Activated B cell treated with CpG ODN at 0.5 μM for 24 hours (primary cell): ENCODE measurements around the gene BSG. TPM values are rescaled to one million over a fixed set of nuclear protein-coding genes. Genes with fewer than 3 reads are reported as not detected.

Experiments
- ATAC-seq: fragments of 200-7000 bp; cut with Tn5 transposase; one replicate; pipeline ENCODE4 v1.10.0; 2021; ENCODE audit warnings: low read depth, mild to moderate bottlenecking, moderate library complexity
- CTCF ChIA-PET: fragments of 350-600 bp; sonication (Branson Sonifier 250); formaldehyde crosslinking; loops from one replicate; lab custom pipeline; 2021; ENCODE audit warnings: antibody characterized with exemption; lab: Charles Lee
- POLR2A ChIA-PET: fragments of 350-600 bp; sonication (Branson Sonifier 250); formaldehyde crosslinking; loops from one replicate; lab custom pipeline; 2021; ENCODE audit warnings: antibody characterized with exemption; lab: Charles Lee
- DNase-seq: peaks from one replicate; pipeline ENCODE4 v3.0.0; 2022
- H3K27ac Mint-ChIP-seq: one replicate; pipeline ENCODE4 v1.8.0; 2020; ENCODE audit warnings: mixed read lengths
- H3K27me3 Mint-ChIP-seq: one replicate; pipeline ENCODE4 v1.8.0; 2021; ENCODE audit warnings: mixed read lengths
- H3K36me3 Mint-ChIP-seq: one replicate; pipeline ENCODE4 v1.8.0; 2021; ENCODE audit warnings: low read depth, mixed read lengths
- H3K4me1 Mint-ChIP-seq: one replicate; pipeline ENCODE4 v1.8.0; 2021; ENCODE audit warnings: mixed read lengths
- H3K4me3 Mint-ChIP-seq: one replicate; pipeline ENCODE4 v1.8.0; 2020; ENCODE audit warnings: mild to moderate bottlenecking, mixed read lengths
- H3K9me3 Mint-ChIP-seq: one replicate; pipeline ENCODE4 v1.8.0; 2020; ENCODE audit warnings: mixed read lengths
- intact Hi-C: fragments of 100-400 bp; cut with micrococcal nuclease; formaldehyde crosslinking; loops from one replicate; pipeline ENCODE4 v1.15.1; 2024
- total RNA-seq: library from RNA; stranded (reverse); gene quantifications from 2 replicates; pipeline ENCODE4 v1.2.3, GENCODE V29; 2022
- TF ChIP-seq, protein P1 (sequence below): fragments of 200-600 bp; IDR thresholded peaks from one replicate; pipeline ENCODE4 v1.8.0; 2022; ENCODE audit warnings: antibody characterized with exemption, mild to moderate bottlenecking

The BSG gene
- total RNA-seq, 1 donor from 2014 or later = 150 TPM

DNA sequence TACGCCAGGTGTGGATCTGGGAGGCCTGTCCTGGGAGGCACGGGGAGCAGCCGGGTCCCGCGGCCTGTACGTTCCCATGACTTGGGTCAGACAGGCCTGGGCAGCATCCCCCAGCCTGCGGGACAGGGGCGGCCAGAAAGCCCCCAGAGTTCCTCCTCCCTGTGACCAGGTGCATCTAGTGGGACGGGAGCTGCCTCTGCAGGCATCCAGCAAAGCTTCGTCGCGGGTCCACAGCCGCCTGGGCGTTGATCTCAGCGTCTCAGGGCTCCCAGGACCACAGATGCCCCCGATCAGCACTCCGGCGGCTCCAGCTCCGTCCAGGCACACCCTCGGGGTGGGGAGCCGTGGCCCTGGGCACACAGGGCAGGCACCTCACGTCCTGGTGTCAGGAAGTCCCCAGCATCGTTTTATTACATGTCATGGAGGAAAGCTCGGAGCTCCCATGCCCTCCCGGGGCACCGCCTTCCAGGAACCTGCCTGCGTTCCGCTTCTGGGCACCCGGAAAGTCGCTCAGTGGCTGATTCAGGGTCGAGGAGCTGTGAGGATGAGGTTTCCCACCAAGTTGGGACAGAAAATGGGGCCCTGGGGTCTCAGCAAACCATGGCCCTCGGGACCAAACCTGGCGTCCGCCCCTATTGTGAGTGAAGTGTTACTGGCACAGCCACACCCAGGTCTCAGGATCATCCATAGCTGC, 30.1 kb upstream of the BSG start:
- Mint-ChIP-seq H3K4me1 (peaks cover 4% of the 10 kb centered on the region), H3K36me3 (peaks cover 21% of the 10 kb centered on the region), H3K9me3 (no peaks in the 10 kb centered on the region), H3K27me3 (no peaks in the 10 kb centered on the region), H3K4me3 (no peak overlapping the region), H3K27ac (no peak overlapping the region)
- POLR2A ChIA-PET = no interaction called here
- ATAC-seq = no peak
- DNase-seq = no peak
- TF ChIP-seq, protein P1, sequence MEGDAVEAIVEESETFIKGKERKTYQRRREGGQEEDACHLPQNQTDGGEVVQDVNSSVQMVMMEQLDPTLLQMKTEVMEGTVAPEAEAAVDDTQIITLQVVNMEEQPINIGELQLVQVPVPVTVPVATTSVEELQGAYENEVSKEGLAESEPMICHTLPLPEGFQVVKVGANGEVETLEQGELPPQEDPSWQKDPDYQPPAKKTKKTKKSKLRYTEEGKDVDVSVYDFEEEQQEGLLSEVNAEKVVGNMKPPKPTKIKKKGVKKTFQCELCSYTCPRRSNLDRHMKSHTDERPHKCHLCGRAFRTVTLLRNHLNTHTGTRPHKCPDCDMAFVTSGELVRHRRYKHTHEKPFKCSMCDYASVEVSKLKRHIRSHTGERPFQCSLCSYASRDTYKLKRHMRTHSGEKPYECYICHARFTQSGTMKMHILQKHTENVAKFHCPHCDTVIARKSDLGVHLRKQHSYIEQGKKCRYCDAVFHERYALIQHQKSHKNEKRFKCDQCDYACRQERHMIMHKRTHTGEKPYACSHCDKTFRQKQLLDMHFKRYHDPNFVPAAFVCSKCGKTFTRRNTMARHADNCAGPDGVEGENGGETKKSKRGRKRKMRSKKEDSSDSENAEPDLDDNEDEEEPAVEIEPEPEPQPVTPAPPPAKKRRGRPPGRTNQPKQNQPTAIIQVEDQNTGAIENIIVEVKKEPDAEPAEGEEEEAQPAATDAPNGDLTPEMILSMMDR = no peak
- intact Hi-C loops = no loop called here
- CTCF ChIA-PET = interaction anchor here (0.7 kb wide), 1 partner anchor 10 kb away, joined by 3 read pairs; no protein-coding TSS in a partner anchor

DNA sequence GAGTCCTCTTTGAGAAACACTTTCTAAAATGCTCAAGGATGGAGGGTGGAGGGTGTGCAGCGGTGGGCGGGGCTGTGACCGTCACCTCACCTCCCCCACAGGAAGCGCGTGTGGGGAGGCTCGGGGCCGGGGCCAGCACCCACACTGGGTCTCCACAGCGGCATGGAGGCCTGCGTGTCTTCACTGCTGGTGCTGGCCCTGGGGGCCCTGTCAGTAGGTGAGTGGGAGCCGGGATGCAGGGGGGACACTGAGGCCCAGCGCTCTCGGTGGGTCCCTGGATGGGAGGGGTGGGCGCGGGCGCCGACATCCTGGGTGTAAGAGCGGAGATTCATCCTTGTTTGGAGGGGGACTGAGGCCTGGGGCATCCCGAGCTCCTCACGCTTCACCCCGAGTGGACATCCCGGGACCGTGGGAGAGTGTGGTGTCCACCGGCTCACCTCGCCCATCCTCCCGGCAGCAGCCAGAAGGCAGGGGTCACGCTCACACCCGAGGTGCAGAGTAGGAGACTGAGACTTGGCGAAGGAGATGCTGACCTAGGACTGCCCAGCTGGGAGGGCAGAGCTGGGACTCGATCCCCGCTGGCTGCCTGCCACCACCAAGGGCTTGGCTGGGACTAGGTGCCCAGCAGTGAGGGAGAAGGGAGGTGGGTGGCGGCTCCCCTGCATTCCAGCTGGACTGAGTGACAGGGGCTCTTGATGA, 28.3 kb upstream of the BSG start, which contains the start of gene GZMM:
TSS of gene GZMM (plus strand) at position 144 of the 699 bp plus-strand sequence. CDS start at position 163, 19 bp downstream.
- no peaks in the 10 kb centered on the region for H3K27me3 Mint-ChIP-seq
- H3K36me3 Mint-ChIP-seq = peaks cover 6% of the 10 kb centered on the region
- H3K27ac Mint-ChIP-seq = no peak within 1 kb of the TSS
- no peak within 1 kb of the TSS for H3K4me3 Mint-ChIP-seq
- intact Hi-C loops = no loop called here
- no peaks in the 10 kb centered on the region for H3K9me3 Mint-ChIP-seq
- CTCF ChIA-PET = no interaction called here
- POLR2A ChIA-PET = no interaction called here
- H3K4me1 Mint-ChIP-seq = peaks cover 4% of the 10 kb centered on the region
- DNase-seq = no peak
- TF ChIP-seq, protein P1 = no peak
- no peak for ATAC-seq

DNA sequence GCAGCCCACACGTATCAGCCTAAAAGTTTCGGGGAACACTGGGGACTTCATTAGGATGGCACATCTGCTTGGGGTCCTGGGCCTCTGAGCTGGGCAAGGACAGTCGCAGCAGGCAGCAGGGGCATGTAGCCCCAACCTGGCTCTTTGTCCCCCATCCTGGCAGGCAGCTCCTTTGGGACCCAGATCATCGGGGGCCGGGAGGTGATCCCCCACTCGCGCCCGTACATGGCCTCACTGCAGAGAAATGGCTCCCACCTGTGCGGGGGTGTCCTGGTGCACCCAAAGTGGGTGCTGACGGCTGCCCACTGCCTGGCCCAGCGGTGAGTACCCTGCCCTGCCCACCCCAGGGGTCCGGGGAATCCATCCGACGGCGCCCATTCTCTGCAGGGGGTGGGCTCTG, 25.3 kb upstream of the BSG start:
- ChIA-PET CTCF (no interaction called here), POLR2A (no interaction called here)
- DNase-seq (no peak), ATAC-seq (no peak)
- Mint-ChIP-seq H3K27ac (no peak overlapping the region), H3K4me1 (peaks cover 4% of the 10 kb centered on the region), H3K27me3 (peaks cover 2% of the 10 kb centered on the region), H3K36me3 (peaks cover 2% of the 10 kb centered on the region), H3K9me3 (no peaks in the 10 kb centered on the region), H3K4me3 (no peak overlapping the region)
- TF ChIP-seq, protein P1 = no peak
- intact Hi-C loops = no loop called here

DNA sequence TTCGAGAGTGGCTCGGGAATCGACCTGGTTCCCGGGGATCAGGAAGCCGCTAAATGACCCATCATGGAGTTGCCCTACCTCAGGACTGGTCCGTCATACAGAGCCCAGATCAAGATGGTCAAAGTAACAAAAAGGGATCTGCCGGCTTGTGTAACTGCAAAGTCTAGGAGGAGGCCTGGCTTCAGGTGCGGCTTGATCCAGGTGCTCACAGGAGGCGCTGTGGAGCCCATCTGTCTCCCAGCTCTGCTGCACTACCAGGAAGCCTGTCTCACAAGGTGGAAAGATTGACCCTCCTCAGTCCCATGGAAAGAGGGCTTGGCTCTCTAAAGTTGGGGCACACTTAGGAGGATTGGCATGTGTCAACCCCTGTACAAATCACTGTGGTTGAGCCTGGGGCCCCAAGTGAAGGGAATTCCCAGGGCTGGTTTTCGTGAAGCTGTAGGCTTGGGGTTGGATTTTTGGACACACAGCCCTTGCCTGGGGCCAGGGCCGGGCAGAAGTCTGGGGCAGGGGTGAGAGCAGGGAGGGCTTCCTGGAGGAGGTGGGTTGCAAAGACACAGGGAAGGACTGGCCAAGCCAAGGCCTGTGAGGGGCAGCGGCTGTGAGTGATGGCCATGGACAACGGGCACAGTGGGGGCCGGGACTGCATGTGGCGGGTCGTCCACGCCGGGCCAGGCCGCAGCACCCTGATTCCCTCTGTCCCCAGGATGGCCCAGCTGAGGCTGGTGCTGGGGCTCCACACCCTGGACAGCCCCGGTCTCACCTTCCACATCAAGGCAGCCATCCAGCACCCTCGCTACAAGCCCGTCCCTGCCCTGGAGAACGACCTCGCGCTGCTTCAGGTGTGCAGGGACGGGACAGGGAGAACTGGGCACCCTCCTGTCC, 24.3 kb upstream of the BSG start:
- Mint-ChIP-seq H3K4me3 (no peak overlapping the region), H3K27ac (no peak overlapping the region), H3K36me3 (peaks cover 2% of the 10 kb centered on the region), H3K9me3 (no peaks in the 10 kb centered on the region), H3K27me3 (peaks cover 2% of the 10 kb centered on the region), H3K4me1 (peaks cover 4% of the 10 kb centered on the region)
- POLR2A ChIA-PET = no interaction called here
- DNase-seq (no peak), ATAC-seq (no peak)
- CTCF ChIA-PET = no interaction called here
- TF ChIP-seq, protein P1 = no peak
- intact Hi-C loops = no loop called here
